Measurements from ENCODE around the gene GPR12. TPM values are rescaled to one million over a fixed set of nuclear protein-coding genes. Genes with fewer than 3 reads are reported as not detected.

Gene GPR12
- total RNA-seq, 1 donor from 2014 or later = 0.14 TPM

GRCh38 chr13:26771796-26772195 lies 11.2 kb upstream of the GPR12 start:
- DNase-seq (ENCODE audit: extremely low spot score, unreplicated experiment) = no peak
- H3K27ac Mint-ChIP-seq = no peak overlapping the region
- TF ChIP-seq CTCF (conservative IDR thresholded peaks at IDR 0.05) = no peak
- no peaks in the 10 kb centered on the region for H3K9me3 Mint-ChIP-seq
- H3K4me3 Mint-ChIP-seq = no peak overlapping the region
- no peaks in the 10 kb centered on the region for H3K36me3 Mint-ChIP-seq
- H3K4me1 Mint-ChIP-seq (ENCODE audit: unreplicated experiment) = no peaks in the 10 kb centered on the region
- H3K27me3 Mint-ChIP-seq = peaks cover 35% of the 10 kb centered on the region

GRCh38 chr13:26762745-26763345 lies 2.3 kb upstream of the GPR12 start:
- Mint-ChIP-seq H3K27me3 (peaks cover 84% of the 10 kb centered on the region), H3K36me3 (no peaks in the 10 kb centered on the region), H3K9me3 (no peaks in the 10 kb centered on the region), H3K4me3 (no peak overlapping the region), H3K4me1 (ENCODE audit: unreplicated experiment) (peaks cover 4% of the 10 kb centered on the region), H3K27ac (no peak overlapping the region)
- no peak for DNase-seq (ENCODE audit: extremely low spot score, unreplicated experiment)
- no peak for TF ChIP-seq CTCF (conservative IDR thresholded peaks at IDR 0.05)

GRCh38 chr13:26760832-26761582 lies 421 bp upstream of the GPR12 start:
- no peak overlapping the region for H3K27ac Mint-ChIP-seq
- peak overlapping the region; percentile 78 for H3K4me3 Mint-ChIP-seq
- DNase-seq (ENCODE audit: extremely low spot score, unreplicated experiment) = no peak
- H3K27me3 Mint-ChIP-seq = peaks cover 90% of the 10 kb centered on the region
- TF ChIP-seq CTCF (conservative IDR thresholded peaks at IDR 0.05) = no peak
- peaks cover 4% of the 10 kb centered on the region for H3K4me1 Mint-ChIP-seq (ENCODE audit: unreplicated experiment)
- H3K36me3 Mint-ChIP-seq = no peaks in the 10 kb centered on the region
- H3K9me3 Mint-ChIP-seq = no peaks in the 10 kb centered on the region

GRCh38 chr13:26759249-26759906 lies 1.2 kb downstream of the GPR12 start:
- H3K27ac Mint-ChIP-seq = no peak overlapping the region
- DNase-seq (ENCODE audit: extremely low spot score, unreplicated experiment) = no peak
- peak overlapping the region; percentile 82 for H3K4me3 Mint-ChIP-seq
- H3K36me3 Mint-ChIP-seq = no peaks in the 10 kb centered on the region
- peaks cover 4% of the 10 kb centered on the region for H3K4me1 Mint-ChIP-seq (ENCODE audit: unreplicated experiment)
- TF ChIP-seq CTCF (conservative IDR thresholded peaks at IDR 0.05) = no peak
- H3K27me3 Mint-ChIP-seq = peaks cover 86% of the 10 kb centered on the region
- no peaks in the 10 kb centered on the region for H3K9me3 Mint-ChIP-seq

- no peaks in the 10 kb centered on the region for H3K36me3 Mint-ChIP-seq
- no peaks in the 10 kb centered on the region for H3K9me3 Mint-ChIP-seq
- peaks cover 4% of the 10 kb centered on the region for H3K4me1 Mint-ChIP-seq (ENCODE audit: unreplicated experiment)
- no peak overlapping the region for H3K27ac Mint-ChIP-seq
- no peak for TF ChIP-seq CTCF (conservative IDR thresholded peaks at IDR 0.05)
- DNase-seq (ENCODE audit: extremely low spot score, unreplicated experiment) = no peak
- peak overlapping the region; percentile 82 for H3K4me3 Mint-ChIP-seq
- H3K27me3 Mint-ChIP-seq = peaks cover 78% of the 10 kb centered on the region
Observed at GRCh38 chr13:26758496-26759157, 2.0 kb downstream of the GPR12 start.

Data from type B pancreatic cell (in vitro differentiated cells).